Measurements from ENCODE around the gene TMEM151A. TPM values are rescaled to one million over a fixed set of nuclear protein-coding genes. Genes with fewer than 3 reads are reported as not detected.
"Not testable (repeated sequence)": the region's sequence is repeated elsewhere in the genome, so short reads cannot be mapped to it uniquely, and the experiment has no call there.

The TMEM151A gene
- polyA plus RNA-seq, 5 donors: 0.33 to 0.51 (median 0.40) TPM

DNA sequence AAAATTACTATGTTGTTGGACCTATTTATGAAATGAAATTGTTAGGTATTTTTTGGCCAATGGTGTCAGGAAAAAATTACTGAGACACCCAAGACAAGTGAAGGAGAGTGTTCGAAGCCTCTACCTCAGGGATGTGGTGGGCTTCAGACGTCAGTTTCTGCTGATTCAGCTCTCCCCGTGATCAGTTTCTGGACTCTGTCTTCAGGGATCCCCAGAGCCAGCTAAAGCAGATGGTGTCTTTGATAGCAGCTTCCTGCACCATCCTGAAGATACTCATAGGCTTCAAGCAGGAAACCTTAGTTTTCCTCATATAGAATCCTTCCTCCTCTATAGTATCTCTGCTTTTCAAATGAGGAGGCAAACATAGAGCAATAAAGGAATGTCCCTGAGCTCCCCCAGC is 17.8 kb downstream of the TMEM151A start:
- no peak for DNase-seq

DNA sequence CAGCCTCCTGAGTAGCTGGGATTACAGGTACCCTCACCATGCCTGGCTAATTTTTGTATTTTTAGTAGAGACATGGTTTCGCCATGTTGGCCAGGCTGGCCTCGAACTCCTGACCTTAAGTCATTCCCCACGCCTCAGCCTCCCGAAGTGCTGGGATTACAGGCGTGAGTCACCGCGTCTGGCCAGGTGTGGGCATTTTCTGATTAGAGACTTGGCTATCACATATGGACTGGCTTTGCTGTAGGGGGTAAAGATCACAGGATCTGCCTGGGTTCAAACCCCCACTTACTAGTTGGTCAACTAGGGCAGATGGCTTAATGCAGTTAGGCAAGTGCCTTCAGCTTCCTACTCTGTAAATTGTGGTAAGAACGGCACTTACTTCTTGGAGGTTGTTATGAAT is 18.6 kb downstream of the TMEM151A start:
- no peak for DNase-seq

DNA sequence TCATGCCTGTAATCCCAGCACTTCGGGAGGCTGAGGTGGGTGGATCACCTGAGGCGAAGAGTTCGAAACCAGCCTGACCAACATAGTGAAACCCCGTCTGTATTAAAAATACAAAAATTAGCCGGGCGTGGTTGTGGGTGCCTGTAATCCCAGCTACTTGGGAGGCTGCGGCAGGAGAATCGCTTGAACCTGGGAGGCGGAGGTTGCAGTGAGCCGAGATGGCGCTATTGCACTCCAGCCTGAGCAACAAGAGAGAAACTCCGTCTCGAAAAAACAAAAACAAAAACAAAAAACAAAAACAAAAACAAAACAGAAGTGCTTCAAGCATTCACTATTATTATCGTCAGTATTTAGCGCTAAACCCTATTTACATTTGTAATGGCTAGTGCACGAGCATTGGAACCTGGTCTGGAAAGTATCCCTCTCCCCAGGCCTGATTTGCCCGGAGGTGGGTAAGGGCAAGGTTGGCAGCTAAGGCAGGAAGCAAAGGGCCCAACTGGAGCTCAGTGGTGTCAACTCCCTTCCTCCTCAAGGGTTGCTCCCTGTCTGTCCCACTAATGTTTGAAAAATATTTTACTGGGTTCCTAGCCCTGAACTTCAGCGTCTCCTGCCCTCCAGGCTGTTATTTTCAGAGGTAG is 19.2 kb downstream of the TMEM151A start:
- DNase-seq: not testable (repeated sequence)

DNA sequence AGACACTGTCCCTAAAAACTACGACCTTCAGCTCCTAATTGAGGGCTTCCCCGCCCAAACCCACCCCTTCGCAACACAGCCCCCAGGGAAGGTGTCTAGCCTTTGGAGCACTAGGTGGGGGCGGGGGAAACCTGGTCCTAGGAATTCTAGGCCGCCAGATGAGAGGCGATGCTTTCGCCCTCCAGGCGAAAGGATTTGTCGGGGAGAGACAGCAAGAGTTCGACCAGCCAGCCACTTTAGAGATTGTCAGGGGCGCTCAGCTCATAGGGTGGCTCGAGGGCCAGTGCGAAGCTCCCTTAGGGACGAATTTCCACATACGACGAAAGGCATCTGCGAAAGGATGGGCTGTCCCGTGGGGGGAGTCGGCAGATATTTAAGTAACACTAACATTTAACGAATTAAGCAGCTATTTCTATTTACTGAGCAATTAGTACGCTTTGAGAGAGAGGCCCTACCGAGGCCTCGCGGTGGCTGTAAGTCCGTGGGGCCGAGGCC is 19.8 kb downstream of the TMEM151A start:
- DNase-seq: no peak

DNA sequence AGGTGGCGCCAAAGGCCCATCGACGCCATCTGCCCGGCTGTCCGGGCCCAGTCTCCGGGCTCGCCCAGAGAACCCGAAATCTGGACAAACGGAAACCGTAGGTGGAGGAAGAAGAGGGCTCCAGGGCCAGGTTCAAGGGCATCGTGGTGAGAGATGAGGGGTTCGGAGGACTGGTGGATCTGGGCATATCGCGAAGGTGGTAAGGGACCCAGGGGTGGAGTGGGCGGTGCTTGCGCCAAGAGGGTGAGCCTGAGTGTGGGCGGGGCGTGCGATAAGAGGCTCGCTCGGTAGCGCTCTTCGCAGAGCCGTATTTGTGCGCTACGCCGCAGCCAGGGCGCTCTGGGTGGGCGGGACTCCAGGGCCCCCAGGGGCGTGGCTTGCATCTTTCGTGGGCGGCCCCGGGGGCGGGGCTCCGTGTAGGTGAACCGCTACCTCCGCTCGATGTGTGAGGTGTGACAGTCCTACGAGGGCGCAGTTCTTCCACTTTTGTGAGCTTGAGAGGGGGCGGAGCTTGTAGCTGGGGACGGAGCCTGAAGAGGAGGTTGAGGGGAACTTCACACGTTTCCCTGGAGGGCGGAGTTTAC is 20.4 kb downstream of the TMEM151A start:
- DNase-seq: peak; percentile 94

DNA sequence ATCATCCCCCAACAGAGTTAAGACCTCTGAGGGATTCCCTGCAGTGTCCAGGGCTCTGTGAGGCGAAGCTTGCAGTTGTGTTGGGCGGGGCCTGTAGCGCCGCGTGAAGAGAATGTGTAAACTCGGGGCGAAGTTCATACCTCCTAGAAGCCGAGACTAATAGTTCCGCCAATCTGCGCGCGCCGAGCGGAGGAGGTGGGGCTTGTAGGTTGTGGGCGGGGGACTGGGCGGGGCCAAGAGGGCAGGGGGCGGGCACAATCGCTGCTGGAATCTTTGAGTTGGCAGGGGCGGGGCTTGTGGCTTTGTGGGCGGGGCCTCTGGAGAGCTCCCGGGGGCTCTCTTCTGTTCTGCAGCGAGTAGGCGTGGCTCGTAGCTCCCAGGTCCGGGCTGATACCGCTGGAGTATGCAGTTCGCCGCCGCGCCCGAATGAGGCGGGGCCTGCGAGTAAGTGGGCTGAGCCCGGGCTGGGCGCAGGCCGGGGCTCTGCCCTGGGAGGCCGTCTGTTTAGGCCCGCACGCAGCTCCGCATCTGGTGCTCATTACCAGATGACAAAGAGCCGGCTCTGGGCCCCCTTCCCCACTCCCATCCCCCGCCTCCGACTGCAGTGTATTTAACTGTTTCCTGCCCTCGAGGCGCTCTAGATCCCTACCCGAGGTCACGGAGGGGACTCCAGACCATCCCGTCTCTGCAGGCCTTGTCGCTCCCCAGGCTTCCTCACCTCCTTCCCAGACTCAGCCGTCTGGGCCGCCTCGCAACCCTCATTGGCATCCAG is 21.0 kb downstream of the TMEM151A start:
- DNase-seq: peak; percentile 97 to 98

DNA sequence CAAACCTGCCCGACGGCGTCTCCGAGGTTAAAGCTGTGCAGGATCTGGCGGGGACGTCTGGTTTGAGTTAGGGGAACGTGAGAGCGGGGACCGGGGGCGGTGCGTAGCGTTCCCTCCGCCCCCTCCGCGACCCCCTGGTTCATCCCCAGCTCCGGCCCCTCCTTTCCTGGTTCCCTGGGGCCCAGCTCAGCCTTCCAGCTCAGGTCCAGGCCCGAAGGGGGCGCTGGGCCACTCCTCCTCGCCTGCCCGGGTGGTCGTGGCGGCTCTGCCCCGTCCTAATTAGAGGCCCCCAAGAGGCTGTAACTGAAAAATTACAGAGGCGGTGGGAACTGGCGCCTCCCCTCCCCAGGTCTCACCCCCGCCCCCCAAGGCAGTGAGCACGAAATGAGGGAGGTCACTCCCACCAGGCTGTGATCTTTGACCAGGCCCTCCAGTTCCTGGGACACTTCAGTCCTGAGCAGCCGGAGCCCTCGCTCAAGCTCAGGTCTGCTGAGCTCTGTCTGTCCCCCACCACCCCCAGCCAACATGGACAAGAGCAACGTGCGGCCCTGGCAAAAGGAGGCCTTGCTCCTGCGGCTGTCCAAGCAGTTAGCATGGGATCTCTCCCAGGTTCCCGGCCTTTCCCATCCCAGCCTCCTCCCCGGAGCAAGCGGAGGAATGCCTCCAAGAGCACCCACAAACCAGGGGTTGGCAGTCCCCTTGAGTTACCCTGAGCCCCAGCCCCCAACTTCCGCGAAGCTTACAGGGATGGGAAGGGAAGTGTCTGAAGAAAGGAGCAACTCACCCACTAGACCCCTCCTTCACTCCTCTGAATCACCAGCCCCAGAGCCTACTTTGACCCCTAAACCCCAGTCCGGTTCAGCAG is 21.9 kb downstream of the TMEM151A start:
- peak in 1 of 2 donors; percentile 82 for DNase-seq

DNA sequence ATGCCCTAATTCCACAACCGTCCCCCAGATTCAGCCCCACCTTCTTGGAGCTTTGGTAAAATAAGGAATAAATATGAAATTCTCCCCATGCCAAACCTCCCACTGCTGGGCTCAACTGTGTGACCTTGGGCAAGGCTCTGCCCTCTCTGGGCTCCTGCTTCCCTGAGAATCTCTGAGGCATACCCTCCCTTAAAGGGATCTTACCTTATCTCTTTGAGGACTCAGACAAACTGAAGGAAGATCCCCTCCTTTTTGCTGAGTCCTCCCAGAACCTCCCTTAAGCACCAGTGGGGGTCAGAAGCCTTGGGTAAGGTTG is 22.4 kb downstream of the TMEM151A start:
- no peak for DNase-seq

DNA sequence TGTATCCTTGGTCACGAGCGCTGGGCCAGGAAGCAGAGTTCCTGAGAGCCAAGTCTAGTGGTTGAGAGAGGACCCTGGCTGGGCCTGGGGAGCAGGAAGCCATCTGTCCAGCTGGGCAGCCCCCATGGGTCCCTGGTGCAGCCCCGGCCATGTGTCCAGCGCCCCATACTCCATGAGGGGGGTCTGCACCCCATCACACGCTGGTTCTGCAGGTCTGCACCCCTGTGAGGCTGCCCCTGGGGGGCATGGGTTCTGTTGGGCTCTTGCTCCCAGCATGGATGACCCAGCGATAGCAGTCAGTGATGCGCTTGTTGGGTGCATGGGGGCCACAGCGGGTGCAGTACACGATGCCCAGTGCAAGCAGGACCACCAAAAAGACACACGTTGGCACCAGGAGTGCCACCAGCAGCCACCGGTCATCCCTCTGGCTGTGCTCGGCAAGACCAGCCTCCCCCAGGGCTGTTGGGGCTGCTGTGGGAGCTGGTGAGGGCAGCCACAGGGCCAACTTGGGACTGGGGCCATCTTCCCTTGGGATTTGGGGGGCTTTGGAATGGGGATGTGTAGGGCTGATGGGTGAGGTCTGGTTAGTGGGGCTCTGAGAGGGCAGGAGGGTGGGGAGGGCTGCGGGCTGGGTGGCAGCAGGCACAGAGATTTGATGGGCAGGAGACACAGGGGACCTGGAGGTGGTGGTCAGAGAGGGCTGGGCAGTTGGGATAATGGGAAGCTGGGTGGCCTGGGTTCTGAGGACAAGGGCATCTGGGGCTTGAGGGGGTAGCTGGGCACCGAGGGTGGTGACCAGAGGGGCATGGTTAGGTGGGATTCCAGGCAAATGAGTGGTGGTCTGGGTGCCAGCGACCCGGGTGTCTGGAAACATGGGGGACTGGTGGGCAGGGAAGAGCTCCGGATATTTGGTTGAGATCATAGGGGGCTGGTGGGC is 23.1 kb downstream of the TMEM151A start:
- no peak for DNase-seq

DNA sequence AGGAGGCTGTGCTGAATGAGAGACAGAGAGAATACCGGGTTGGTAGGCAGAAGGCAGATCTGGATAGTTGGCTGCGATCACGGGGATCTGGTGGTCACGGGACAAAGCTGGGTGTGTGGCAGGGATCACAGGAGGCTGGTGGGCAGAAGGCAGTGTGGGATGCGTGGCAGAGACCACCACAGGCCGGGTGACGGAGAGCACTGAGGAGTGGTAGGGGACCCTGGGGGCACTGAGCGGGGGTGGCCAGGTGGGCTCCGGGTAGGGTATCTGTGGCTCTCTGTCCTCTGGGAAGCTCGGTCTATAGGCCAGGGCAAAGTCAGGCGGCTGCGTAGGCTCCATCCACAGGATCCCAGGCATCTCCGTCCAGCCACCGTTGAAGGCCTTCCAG is 23.8 kb downstream of the TMEM151A start:
- no peak for DNase-seq

DNA sequence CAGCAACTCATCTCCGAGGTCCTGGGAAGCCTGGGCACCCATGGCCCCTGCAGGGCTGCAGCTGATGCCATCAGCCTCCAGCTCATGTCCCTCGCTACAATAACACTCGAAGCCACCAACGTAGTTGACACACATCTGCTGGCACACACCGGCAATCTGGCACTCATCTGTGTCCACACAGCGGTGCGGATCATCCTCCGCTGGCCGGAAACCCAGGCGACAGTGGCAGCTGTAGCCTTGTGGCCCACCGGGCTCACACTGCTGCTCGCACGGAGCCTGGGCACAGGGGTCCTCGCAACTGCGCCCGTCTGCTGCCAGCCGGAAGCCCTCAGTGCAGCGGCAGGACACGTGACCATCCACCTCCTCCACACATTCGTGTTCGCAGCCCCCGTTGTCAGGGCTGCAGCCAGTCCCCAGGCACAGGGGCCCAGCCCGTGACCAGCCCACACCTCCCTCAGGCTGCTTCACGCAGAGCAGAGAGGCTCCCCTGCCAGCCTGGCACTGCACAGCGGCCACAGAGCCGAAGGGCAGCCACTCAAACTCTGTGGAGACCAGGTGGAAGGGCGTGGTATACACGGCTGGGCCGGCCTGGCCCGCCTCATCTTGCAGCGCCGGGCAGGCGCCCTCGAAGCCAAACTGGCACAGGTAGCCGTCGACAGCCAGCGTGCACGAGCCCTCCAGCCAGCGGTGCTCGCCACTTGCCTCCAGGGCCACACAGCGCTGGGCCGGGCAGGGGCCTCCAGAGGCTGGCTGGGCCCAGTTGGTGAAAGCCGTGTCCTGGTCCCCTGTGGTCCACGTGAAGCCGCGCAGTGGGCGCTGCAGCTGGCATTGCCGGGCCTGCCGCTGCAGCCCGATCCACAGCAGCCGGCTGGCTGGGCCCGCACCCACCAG is 24.5 kb downstream of the TMEM151A start:
- DNase-seq: no peak

DNA sequence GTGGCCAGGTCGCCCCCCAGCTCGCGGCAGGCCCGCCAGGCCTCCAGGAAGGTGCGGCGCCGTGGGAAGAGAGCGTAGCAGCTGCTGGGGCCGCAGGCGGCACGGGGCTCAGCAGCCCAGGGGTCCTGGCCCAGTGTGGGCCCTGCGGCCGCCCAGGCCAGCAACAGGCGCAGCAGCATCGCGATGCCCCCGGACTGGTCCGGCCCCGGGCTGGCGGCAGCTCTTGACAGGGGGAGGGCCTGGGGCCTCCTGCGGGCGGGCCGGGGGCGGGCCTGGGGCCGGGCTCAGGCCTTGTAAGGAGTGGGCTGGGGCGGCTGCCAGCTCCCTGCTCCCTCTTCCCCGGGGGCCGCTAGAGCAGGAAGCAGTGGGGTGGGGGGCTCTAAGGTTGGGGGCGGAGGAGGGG is 25.2 kb downstream of the TMEM151A start, which contains the start of gene CD248:
Gene CD248 (minus strand): TSS at position 196 of the 403 bp plus-strand sequence. CDS start 17 bp downstream, at position 179.
- DNase-seq: peak; percentile 89 to 91

DNA sequence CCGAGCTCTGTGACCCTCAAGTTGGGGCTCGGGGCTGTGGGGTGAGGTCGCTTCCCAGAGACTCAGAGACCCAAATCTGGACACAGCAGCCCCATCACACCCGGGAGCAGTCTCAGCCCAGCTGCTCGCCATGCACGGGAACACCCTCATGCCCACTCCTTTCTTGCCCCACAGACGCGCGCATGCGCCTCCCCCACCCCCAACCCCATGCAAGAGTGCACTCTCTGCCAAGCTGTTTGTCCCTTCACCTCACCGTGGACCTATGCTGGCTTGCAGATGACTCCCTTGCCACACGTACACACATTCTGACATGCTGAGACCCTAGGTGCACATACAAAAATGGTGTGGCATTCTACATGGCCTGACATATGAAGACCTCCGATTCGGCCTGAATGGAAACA is 25.6 kb downstream of the TMEM151A start:
- DNase-seq: peak; percentile 71 to 75

DNA sequence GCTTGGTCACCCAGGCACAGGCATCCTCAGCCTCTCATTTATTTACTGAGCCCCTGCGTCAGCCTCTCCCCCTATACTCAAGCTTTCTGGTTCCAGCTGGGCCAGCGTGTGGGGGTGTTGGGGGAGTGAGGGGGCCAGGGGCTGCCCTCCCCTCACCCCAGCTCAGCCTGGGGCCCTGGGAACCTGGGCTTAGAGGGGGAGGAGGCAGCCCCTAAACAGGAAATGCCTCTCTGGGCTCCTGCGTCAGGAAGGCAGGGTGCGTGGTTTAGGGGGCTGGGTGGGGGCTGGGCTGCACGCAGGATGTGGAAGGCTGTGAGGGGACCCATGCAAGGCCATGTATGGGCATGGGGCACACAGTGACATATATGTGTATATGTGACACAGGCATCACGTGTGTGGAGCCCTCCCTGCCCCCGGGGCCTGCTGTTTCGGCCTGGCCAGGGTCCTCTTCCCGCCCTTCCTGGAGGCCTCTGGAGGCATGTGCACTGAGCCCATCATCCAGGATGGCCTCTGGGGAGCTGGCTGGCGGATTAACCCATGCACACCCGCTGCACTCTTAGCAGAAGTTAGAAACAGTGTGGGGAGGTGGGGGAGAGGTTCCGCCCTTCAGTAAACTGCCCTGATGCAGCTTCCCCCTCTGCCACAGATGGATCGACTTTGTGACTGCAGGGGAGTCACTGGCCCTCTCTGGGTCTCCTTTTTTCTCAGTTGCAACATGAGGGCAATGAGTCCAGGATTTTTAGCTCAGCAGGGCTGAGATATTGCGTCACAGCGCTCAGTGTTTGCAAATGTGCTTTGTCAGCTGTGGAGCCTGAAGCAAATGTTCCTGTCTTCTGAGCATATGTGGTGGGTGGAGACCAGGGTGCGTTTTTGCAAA is 26.3 kb downstream of the TMEM151A start:
- DNase-seq: peak; percentile 71 to 78

DNA sequence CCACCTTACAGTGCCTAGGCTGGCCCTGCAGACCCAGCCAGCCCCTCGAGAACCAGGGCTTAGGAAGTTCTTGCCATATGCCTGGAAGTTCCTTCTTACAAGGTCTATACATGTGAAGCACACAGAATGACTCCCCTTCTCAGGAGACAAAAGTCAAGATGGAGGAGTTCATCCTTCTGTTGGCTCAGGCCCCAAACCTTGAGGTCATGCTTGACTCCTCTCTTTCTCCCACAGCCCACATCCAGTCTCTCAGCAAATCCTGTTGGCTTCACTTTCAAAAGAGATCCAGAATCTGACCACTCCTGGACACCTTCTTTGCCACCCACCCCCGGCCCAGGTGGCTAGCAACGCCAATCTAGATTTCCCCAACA is 26.9 kb downstream of the TMEM151A start:
- no peak for DNase-seq

DNA sequence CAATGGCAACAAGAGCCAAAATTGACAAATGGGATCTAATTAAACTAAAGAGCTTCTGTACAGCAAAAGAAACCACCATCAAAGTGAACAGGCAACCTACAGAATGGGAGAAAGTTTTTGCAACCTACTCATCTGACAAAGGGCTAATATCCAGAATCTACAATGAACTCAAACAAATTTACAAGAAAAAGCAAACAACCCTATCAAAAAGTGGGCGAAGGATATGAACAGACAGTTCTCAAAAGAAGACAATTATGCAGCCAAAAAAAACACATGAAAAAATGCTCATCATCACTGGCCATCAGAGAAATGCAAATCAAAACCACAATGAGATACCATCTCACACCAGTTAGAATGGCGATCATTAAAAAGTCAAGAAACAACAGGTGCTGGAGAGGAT is 28.6 kb downstream of the TMEM151A start:
- not testable (repeated sequence) for DNase-seq

DNA sequence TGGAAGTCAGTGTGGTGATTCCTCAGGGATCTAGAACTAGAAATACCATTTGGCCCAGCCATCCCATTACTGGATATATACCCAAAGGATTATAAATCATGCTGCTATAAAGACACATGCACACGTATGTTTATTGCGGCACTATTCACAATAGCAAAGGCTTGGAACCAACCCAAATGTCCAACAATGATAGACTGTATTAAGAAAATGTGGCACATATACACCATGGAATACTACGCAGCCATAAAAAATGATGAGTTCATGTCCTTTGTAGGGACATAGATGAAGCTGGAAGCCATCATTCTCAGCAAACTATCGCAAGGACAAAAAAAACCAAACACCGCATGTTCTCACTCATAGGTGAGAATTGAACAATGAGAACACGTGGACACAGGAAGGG is 29.1 kb downstream of the TMEM151A start:
- DNase-seq: not testable (repeated sequence)

DNA sequence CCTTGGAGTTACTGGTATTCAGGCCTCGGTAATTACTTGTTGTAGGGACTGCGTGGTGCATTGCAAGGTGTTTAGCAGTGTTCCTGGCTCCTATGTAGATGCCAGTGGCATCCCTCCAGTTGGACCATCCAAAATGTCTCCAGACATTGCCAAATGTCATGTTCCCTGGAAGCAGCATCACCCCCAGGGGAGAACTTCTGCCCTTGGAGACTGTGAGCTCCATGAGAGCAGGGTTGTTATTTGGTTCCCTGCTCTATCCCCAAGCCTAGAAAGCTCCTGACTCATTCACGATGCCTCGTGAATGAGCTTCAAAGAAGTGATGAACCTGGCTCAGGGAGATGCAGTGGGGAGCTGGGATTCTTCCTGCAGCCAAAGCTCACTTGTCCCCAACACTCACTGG is 29.9 kb downstream of the TMEM151A start:
- no peak for DNase-seq
